GM23248 (cell line): ENCODE results near the gene IQUB. TPM values are rescaled to one million over a fixed set of nuclear protein-coding genes. Genes with fewer than 3 reads are reported as not detected.
A peak's percentile ranks its signal among the peaks of the same experiment; 100 is the strongest.

ENCODE experiments used
- DNase-seq: peaks from one replicate; pipeline ENCODE4 v3.0.0-alpha.2; 2015
- H2AFZ ChIP-seq: fragments of 200-600 bp; sonication (generic); 2 replicates; pipeline ENCODE4 v1.6.1; 2016; ENCODE audit warnings: antibody characterized with exemption
- H3F3A ChIP-seq: fragments of 200-600 bp; sonication (generic); 2 replicates; pipeline ENCODE4 v1.6.1; 2016; ENCODE audit warnings: mild to moderate bottlenecking, antibody characterized with exemption, mixed run types; ENCODE audit not compliant: insufficient read depth
- H3K27ac ChIP-seq: fragments of 200-600 bp; sonication (generic); 2 replicates; pipeline ENCODE4 v1.5.1; 2016; ENCODE audit warnings: mild to moderate bottlenecking
- H3K27me3 ChIP-seq: fragments of 200-600 bp; sonication (generic); replicated peaks from 2 replicates; pipeline ENCODE4 v1.6.1; 2016; ENCODE audit warnings: mild to moderate bottlenecking; ENCODE audit not compliant: insufficient read depth
- H3K36me3 ChIP-seq: fragments of 200-600 bp; sonication (generic); 2 replicates; pipeline ENCODE4 v1.6.1; 2016; ENCODE audit warnings: low read depth, mild to moderate bottlenecking
- H3K4me1 ChIP-seq: fragments of 200-600 bp; sonication (generic); 2 replicates; pipeline ENCODE4 v1.6.1; 2016; ENCODE audit warnings: mild to moderate bottlenecking; ENCODE audit not compliant: insufficient read depth
- H3K4me2 ChIP-seq: fragments of 200-600 bp; sonication (generic); one replicate; pipeline ENCODE4 v1.6.1; 2016; ENCODE audit warnings: mild to moderate bottlenecking; ENCODE audit not compliant: unreplicated experiment
- H3K4me3 ChIP-seq: fragments of 200-600 bp; sonication (generic); 2 replicates; pipeline ENCODE4 v1.5.1; 2016; ENCODE audit warnings: mild to moderate bottlenecking
- H3K79me2 ChIP-seq: fragments of 200-600 bp; sonication (generic); 2 replicates; pipeline ENCODE4 v1.6.1; 2016; ENCODE audit warnings: mild to moderate bottlenecking; ENCODE audit not compliant: insufficient read depth
- H3K9ac ChIP-seq: fragments of 200-600 bp; sonication (generic); 2 replicates; pipeline ENCODE4 v1.6.1; 2016; ENCODE audit warnings: mild to moderate bottlenecking
- H3K9me2 ChIP-seq: fragments of 200-600 bp; sonication (generic); 2 replicates; pipeline ENCODE4 v1.6.1; 2016; ENCODE audit warnings: mixed run types, mild to moderate bottlenecking, moderate library complexity; ENCODE audit not compliant: insufficient read depth
- H3K9me3 ChIP-seq: fragments of 200-600 bp; sonication (generic); one replicate; pipeline ENCODE4 v1.6.1; 2017; ENCODE audit warnings: low read depth
- H4K20me1 ChIP-seq: fragments of 200-600 bp; sonication (generic); 2 replicates; pipeline ENCODE4 v1.6.0; 2016; ENCODE audit not compliant: insufficient read depth
- EZH2 ChIP-seq: fragments of 200-600 bp; sonication (generic); IDR thresholded peaks from 2 replicates; pipeline ENCODE4 v1.6.1; 2018; ENCODE audit warnings: antibody characterized with exemption, mild to moderate bottlenecking; ENCODE audit not compliant: insufficient read depth, poor library complexity, severe bottlenecking
- EZH2phosphoT487 ChIP-seq: fragments of 200-600 bp; sonication (generic); IDR thresholded peaks from 2 replicates; pipeline ENCODE4 v1.6.1; 2018; ENCODE audit warnings: antibody characterized with exemption, moderate library complexity, mild to moderate bottlenecking, low read depth; ENCODE audit not compliant: insufficient read depth
- WGBS, 2 experiments: methylation state at CpG; one replicate each; pipeline ENCODE4 v1.1.6; 2015 to 2017; ENCODE audit warnings: low lambda C conversion rate in 2 of 2, low coverage in 1 of 2; ENCODE audit errors: missing lambda C conversion rate in 2 of 2; 5-methylcytosine and 5-hydroxymethylcytosine counted together
- in situ Hi-C: fragments of 300-500 bp; cut with MboI; formaldehyde crosslinking; loops from 2 replicates; pipeline ENCODE4 v1.15.0; 2020
- polyA plus RNA-seq: library from polyadenylated mRNA; unstranded; fragments of >200 nt; fragmentation: Nextera tagmentation; extraction: Ambion mirVana; gene quantifications from 2 replicates; pipeline ENCODE4 v1.2.1, GENCODE V29; 2016
- total RNA-seq: library from RNA; depleted of rRNA; stranded (reverse); fragments of >200 nt; shearing (Covaris generic); gene quantifications from 2 replicates; pipeline ENCODE4 v1.2.3, GENCODE V29; 2014

Gene IQUB
- total and polyA plus RNA-seq, 2 experiments from 2014 or later: 0.10 TPM; not detected in 1

DNA sequence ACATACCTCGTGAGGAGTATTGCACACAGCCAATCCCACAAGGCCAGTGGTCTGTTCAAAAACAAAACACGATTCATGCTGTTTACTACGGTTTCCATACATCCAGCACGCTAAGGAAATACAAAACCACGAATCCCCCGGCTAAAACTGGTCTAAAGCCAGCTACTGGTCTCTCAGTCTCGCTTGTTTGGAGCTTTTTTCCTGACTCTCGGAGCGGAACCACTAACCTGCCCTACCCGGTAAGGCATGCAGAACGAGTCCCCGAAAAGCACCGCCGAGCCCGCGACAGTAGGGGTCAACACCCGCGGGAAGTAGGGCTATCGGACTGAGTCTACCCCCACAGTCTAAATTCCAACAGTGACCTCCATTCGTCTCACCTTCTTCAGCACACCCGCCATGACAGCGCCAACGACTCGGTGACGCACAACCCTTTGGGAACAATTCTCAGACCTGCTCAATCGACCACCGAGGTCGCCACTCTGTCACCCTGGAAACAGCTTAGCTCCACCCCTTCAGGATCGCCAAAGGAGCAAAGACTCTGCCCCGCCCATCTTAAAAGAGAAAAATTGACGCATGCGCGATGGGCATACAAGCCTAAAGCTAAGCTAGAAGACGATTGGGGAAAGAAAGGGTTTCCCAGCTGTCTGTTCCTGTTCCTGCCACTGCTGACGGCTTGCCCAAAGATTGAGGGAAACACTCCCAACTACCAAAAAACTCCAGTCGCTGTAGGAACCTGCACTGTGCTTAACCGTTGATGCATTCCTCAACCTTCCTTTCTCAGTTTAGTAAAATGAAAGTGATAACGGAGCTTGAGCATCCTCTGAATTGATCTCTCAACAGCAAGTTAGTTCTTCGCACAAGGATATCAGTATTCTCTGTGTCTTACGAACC is 23.2 kb upstream of the IQUB start, which contains the start of gene NDUFA5:
Gene NDUFA5 (minus strand): TSS at position 421 of the 891 bp plus-strand sequence. CDS start 23 bp downstream, at position 398.
- Histone ChIP-seq H3K36me3 (no peaks in the 10 kb centered on the region), H3K4me3 (peak within 1 kb of the TSS; percentile 95), H3K4me2 (peak within 1 kb of the TSS; percentile 95), H3K9ac (peak within 1 kb of the TSS; percentile 89), H3K9me3 (no peaks in the 10 kb centered on the region), H3K4me1 (peaks cover 12% of the 10 kb centered on the region), H3K27me3 (no peaks in the 10 kb centered on the region), H3K79me2 (peaks cover 45% of the 10 kb centered on the region), H3K27ac (peak within 1 kb of the TSS; percentile 74), H2AFZ (peak within 1 kb of the TSS; percentile 100), H3K9me2 (no peaks in the 10 kb centered on the region), H4K20me1 (no peaks in the 10 kb centered on the region), H3F3A (peaks cover 9% of the 10 kb centered on the region; the same call in 1 of the 2 replicates)
- no peak for TF ChIP-seq EZH2phosphoT487
- no peak for TF ChIP-seq EZH2
- in situ Hi-C loops: no loop called here
- WGBS, 2 experiments: 1% methylated on average over 40 of the region's 40 CpGs
- peak; percentile 100 for DNase-seq

GRCh38 chr7:123557016-123557397 is 22.6 kb upstream of the IQUB start:
- peak; percentile 73 for DNase-seq
- no peaks in the 10 kb centered on the region for H4K20me1 ChIP-seq
- peak overlapping the region; percentile 74 for H3K27ac ChIP-seq
- H3K4me1 ChIP-seq: peaks cover 12% of the 10 kb centered on the region
- TF ChIP-seq EZH2phosphoT487 (no peak), EZH2 (no peak)
- H2AFZ ChIP-seq: peak overlapping the region; percentile 100
- peaks cover 49% of the 10 kb centered on the region for H3K79me2 ChIP-seq
- H3K9me2 ChIP-seq: no peaks in the 10 kb centered on the region
- H3K4me3 ChIP-seq: peak overlapping the region; percentile 95
- H3K9ac ChIP-seq: peak overlapping the region; percentile 89
- no peaks in the 10 kb centered on the region for H3K36me3 ChIP-seq
- H3F3A ChIP-seq: peaks cover 9% of the 10 kb centered on the region; the same call in 1 of the 2 replicates
- no peaks in the 10 kb centered on the region for H3K27me3 ChIP-seq
- WGBS, 2 experiments: 1 to 2% methylated on average over 12 of the region's 12 CpGs
- peak overlapping the region; percentile 95 for H3K4me2 ChIP-seq
- H3K9me3 ChIP-seq: no peaks in the 10 kb centered on the region
- in situ Hi-C loops: no loop called here

DNA sequence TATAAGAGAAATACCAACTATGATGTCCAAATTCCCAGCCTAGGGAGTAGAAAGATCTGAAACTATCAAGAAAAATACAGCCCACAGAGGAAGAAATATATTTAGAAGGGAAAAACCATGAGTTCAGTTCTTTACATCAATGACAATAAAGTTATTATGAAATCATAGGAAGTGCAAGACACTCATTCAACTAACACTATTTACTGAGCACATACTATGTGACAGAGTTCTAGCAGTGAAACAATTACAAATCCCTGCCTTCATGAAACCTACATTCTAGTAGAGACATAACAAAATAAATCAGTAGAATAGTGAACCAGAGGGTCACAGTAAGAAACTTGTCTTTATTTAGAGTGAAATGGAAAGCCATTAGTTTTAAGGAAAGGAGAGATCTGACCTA is 21.1 kb upstream of the IQUB start:
- Histone ChIP-seq H3K36me3 (no peaks in the 10 kb centered on the region), H3K4me1 (peaks cover 12% of the 10 kb centered on the region), H3K27ac (no peak overlapping the region), H3K27me3 (no peaks in the 10 kb centered on the region), H3K4me3 (no peak overlapping the region), H3F3A (peaks cover 9% of the 10 kb centered on the region; the same call in 1 of the 2 replicates), H3K9me2 (no peaks in the 10 kb centered on the region), H4K20me1 (no peaks in the 10 kb centered on the region), H3K9ac (no peak overlapping the region), H3K9me3 (no peaks in the 10 kb centered on the region), H3K79me2 (peaks cover 62% of the 10 kb centered on the region), H3K4me2 (no peak overlapping the region), H2AFZ (no peak overlapping the region)
- in situ Hi-C loops: no loop called here
- TF ChIP-seq EZH2: no peak
- no peak for TF ChIP-seq EZH2phosphoT487
- DNase-seq: no peak

- H3K4me1 ChIP-seq: peaks cover 17% of the 10 kb centered on the region
- H3K79me2 ChIP-seq: peaks cover 62% of the 10 kb centered on the region
- H4K20me1 ChIP-seq: no peaks in the 10 kb centered on the region
- no peak overlapping the region for H3K27ac ChIP-seq
- H3K9me2 ChIP-seq: no peaks in the 10 kb centered on the region
- H3K27me3 ChIP-seq: no peaks in the 10 kb centered on the region
- H3K9ac ChIP-seq: no peak overlapping the region
- no peak for DNase-seq
- H2AFZ ChIP-seq: no peak overlapping the region
- H3K4me2 ChIP-seq: no peak overlapping the region
- H3K4me3 ChIP-seq: no peak overlapping the region
- in situ Hi-C loops: no loop called here
- TF ChIP-seq EZH2phosphoT487: no peak
- no peak for TF ChIP-seq EZH2
- H3K9me3 ChIP-seq: no peaks in the 10 kb centered on the region
- peaks cover 14% of the 10 kb centered on the region for H3F3A ChIP-seq
- H3K36me3 ChIP-seq: 0 out of 2 replicates have a peak, but pooled peaks cover 12% of the 10 kb centered on the region
- 68 to 72% methylated on average over 3 of the region's 3 CpGs for WGBS, 2 experiments
These were observed 18.8 kb upstream of the IQUB start for GRCh38 chr7:123553159-123553558.
